IMR-90 (cell line): ENCODE results near the gene LZTS3. TPM values are rescaled to one million over a fixed set of nuclear protein-coding genes. Genes with fewer than 3 reads are reported as not detected.

Source experiments
- ATAC-seq: fragments of 200-7000 bp; cut with Tn5 transposase; 2 replicates; pipeline ENCODE4 v1.9.1; 2020; ENCODE audit warnings: low read depth, mild to moderate bottlenecking, moderate library complexity
- BruUV-seq: library from RNA; stranded (reverse); fragments of 400-500 nt; replicated peaks from 2 replicates; lab custom pipeline; 2021; lab: Mats Ljungman, UMichigan
- CTCF ChIA-PET: fragments of 300-600 bp; formaldehyde crosslinking; extraction: SDS; loops from one replicate; lab custom pipeline; 2021; ENCODE audit warnings: antibody characterized with exemption; lab: Yijun Ruan, JAX
- POLR2A ChIA-PET: fragments of 300-600 bp; sonication (Branson Sonifier 250); formaldehyde crosslinking; loops from one replicate; lab custom pipeline; 2022; ENCODE audit warnings: antibody characterized with exemption; ENCODE audit not compliant: unreplicated experiment; lab: Charles Lee
- DNase-seq: peaks from one replicate; pipeline ENCODE4 v3.0.0; 2013
- H2AFZ ChIP-seq: replicated peaks from 2 replicates; pipeline ENCODE3; 2013; ENCODE audit warnings: low read length, mild to moderate bottlenecking; ENCODE audit not compliant: poor library complexity
- H2AK5ac ChIP-seq: 2 replicates; pipeline ENCODE4 v1.6.1; 2013; ENCODE audit warnings: low read depth, low read length, inconsistent platforms
- H2AK9ac ChIP-seq: replicated peaks from 2 replicates; pipeline ENCODE3; 2013; ENCODE audit warnings: mild to moderate bottlenecking, low read depth, low read length, moderate library complexity; ENCODE audit not compliant: poor library complexity
- H2BK120ac ChIP-seq: 2 replicates; pipeline ENCODE4 v1.6.1; 2013; ENCODE audit warnings: low read depth, low read length, inconsistent platforms
- H2BK15ac ChIP-seq: 3 replicates; pipeline ENCODE4 v1.6.1; 2013; ENCODE audit warnings: low read depth, low read length, inconsistent platforms
- H2BK20ac ChIP-seq: 2 replicates; pipeline ENCODE4 v1.6.1; 2013; ENCODE audit warnings: low read depth, mild to moderate bottlenecking, inconsistent platforms, low read length, moderate library complexity
- H2BK5ac ChIP-seq: 2 replicates; pipeline ENCODE4 v1.6.1; 2013; ENCODE audit warnings: mild to moderate bottlenecking, low read depth, low read length, inconsistent platforms; ENCODE audit not compliant: poor library complexity, severe bottlenecking
- H3K14ac ChIP-seq: replicated peaks from 2 replicates; pipeline ENCODE4 v1.6.1; 2013; ENCODE audit warnings: low read depth, low read length, inconsistent platforms
- H3K18ac ChIP-seq: 2 replicates; pipeline ENCODE4 v1.6.1; 2013; ENCODE audit warnings: low read depth, low read length, control low read depth
- H3K23ac ChIP-seq: 2 replicates; pipeline ENCODE4 v1.6.1; 2013; ENCODE audit warnings: low read depth, low read length, inconsistent platforms
- H3K27ac ChIP-seq: 2 replicates; pipeline ENCODE4 v1.5.1; 2013; ENCODE audit warnings: mild to moderate bottlenecking, control low read depth, low read length; ENCODE audit not compliant: insufficient read depth
- H3K27me3 ChIP-seq: 2 replicates; pipeline ENCODE4 v1.6.1; 2013; ENCODE audit warnings: low read length; ENCODE audit not compliant: control insufficient read depth, insufficient read depth
- H3K36me3 ChIP-seq: 2 replicates; pipeline ENCODE4 v1.6.1; 2013; ENCODE audit warnings: low read length, mixed read lengths; ENCODE audit not compliant: control insufficient read depth, insufficient read depth
- H3K4ac ChIP-seq: 2 replicates; pipeline ENCODE4 v1.6.1; 2013; ENCODE audit warnings: low read depth, low read length, inconsistent platforms
- H3K4me1 ChIP-seq: 2 replicates; pipeline ENCODE4 v1.6.1; 2013; ENCODE audit warnings: low read length, mixed read lengths; ENCODE audit not compliant: control insufficient read depth, insufficient read depth
- H3K4me2 ChIP-seq: 2 replicates; pipeline ENCODE4 v1.6.1; 2013; ENCODE audit warnings: low read depth, mild to moderate bottlenecking, control low read depth, low read length, moderate library complexity
- H3K4me3 ChIP-seq: 2 replicates; pipeline ENCODE4 v1.5.1; 2013; ENCODE audit warnings: low read depth, mild to moderate bottlenecking, control low read depth, low read length, moderate library complexity; ENCODE audit not compliant: insufficient read depth
- H3K56ac ChIP-seq: 2 replicates; pipeline ENCODE4 v1.6.1; 2013; ENCODE audit warnings: low read length, inconsistent platforms; ENCODE audit not compliant: insufficient read depth; ENCODE audit errors: extremely low read depth
- H3K79me1 ChIP-seq, 2 experiments: 2 replicates each; pipeline ENCODE4 v1.6.1; 2013; ENCODE audit warnings: low read length in 2 of 2, inconsistent platforms in 1 of 2, low read depth in 1 of 2
- H3K9ac ChIP-seq: 2 replicates; pipeline ENCODE4 v1.6.1; 2013; ENCODE audit warnings: low read depth, low read length, control low read depth
- H3K9me1 ChIP-seq: 2 replicates; pipeline ENCODE4 v1.6.1; 2013; ENCODE audit warnings: low read length, inconsistent platforms; ENCODE audit not compliant: insufficient read depth
- H3K9me3 ChIP-seq: 2 replicates; pipeline ENCODE4 v1.6.1; 2013; ENCODE audit warnings: low read length; ENCODE audit not compliant: control insufficient read depth, insufficient read depth
- H4K20me1 ChIP-seq: 2 replicates; pipeline ENCODE4 v1.6.1; 2013; ENCODE audit warnings: low read length, inconsistent platforms; ENCODE audit not compliant: insufficient read depth
- H4K5ac ChIP-seq: 2 replicates; pipeline ENCODE4 v1.6.1; 2013; ENCODE audit warnings: mild to moderate bottlenecking, low read depth, low read length, control low read depth
- H4K8ac ChIP-seq, 2 experiments: 2 replicates each; pipeline ENCODE4 v1.6.1; 2013; ENCODE audit warnings: low read depth in 2 of 2, low read length in 2 of 2, control low read depth in 1 of 2, inconsistent platforms in 1 of 2
- H4K91ac ChIP-seq: 2 replicates; pipeline ENCODE4 v1.6.1; 2013; ENCODE audit warnings: low read depth, low read length, inconsistent platforms; ENCODE audit not compliant: insufficient read depth
- BHLHE40 ChIP-seq: fragments of 150-350 bp; IDR thresholded peaks from 2 replicates; pipeline ENCODE4 v1.6.1; 2016; ENCODE audit warnings: mild to moderate bottlenecking, low read depth, low read length
- CEBPB ChIP-seq: IDR thresholded peaks from 2 replicates; pipeline ENCODE4 v1.6.1; 2012; ENCODE audit warnings: low read depth, low read length, improper control_type of control experiment
- CHD1 ChIP-seq: IDR thresholded peaks from 2 replicates; pipeline ENCODE4 v1.6.1; 2012; ENCODE audit warnings: low read depth, low read length, improper control_type of control experiment
- FOS ChIP-seq: fragments of 150-350 bp; IDR thresholded peaks from 2 replicates; pipeline ENCODE4 v1.6.1; 2016; ENCODE audit warnings: low read depth, low read length
- MAFK ChIP-seq: IDR thresholded peaks from 2 replicates; pipeline ENCODE4 v1.6.1; 2012; ENCODE audit warnings: low read depth, low read length, improper control_type of control experiment
- MAZ ChIP-seq: IDR thresholded peaks from 2 replicates; pipeline ENCODE4 v1.6.1; 2012; ENCODE audit warnings: low read depth, mild to moderate bottlenecking, low read length, improper control_type of control experiment, moderate library complexity, borderline replicate concordance
- MXI1 ChIP-seq: IDR thresholded peaks from 2 replicates; pipeline ENCODE4 v1.6.1; 2012; ENCODE audit warnings: low read depth, mild to moderate bottlenecking, low read length, moderate library complexity, borderline replicate concordance
- NFE2L2 ChIP-seq: fragments of 150-350 bp; IDR thresholded peaks from 2 replicates; pipeline ENCODE4 v1.6.1; 2016; ENCODE audit warnings: low read depth, mild to moderate bottlenecking, low read length
- RAD21 ChIP-seq: IDR thresholded peaks from 2 replicates; pipeline ENCODE4 v1.6.1; 2012; ENCODE audit warnings: low read length, improper control_type of control experiment
- RCOR1 ChIP-seq: IDR thresholded peaks from 2 replicates; pipeline ENCODE4 v1.6.1; 2012; ENCODE audit warnings: mild to moderate bottlenecking, low read length, improper control_type of control experiment; ENCODE audit not compliant: insufficient replicate concordance
- RFX5 ChIP-seq: IDR thresholded peaks from 2 replicates; pipeline ENCODE4 v1.8.0; 2012; ENCODE audit warnings: low read depth, mild to moderate bottlenecking, low read length, moderate library complexity
- SMC3 ChIP-seq: fragments of 150-350 bp; IDR thresholded peaks from 2 replicates; pipeline ENCODE4 v1.6.1; 2016; ENCODE audit warnings: low read depth, mild to moderate bottlenecking, antibody characterized with exemption, low read length, moderate library complexity
- WGBS, 2 experiments: methylation state at CpG; one replicate each; pipeline versions ENCODE4 v1.1.5 to v1.1.7; 2013; ENCODE audit warnings: missing lambda C conversion rate in 2 of 2; ENCODE audit not compliant: insufficient read length in 1 of 2; ENCODE audit errors: extremely low coverage in 2 of 2; 5-methylcytosine and 5-hydroxymethylcytosine counted together
- dilution Hi-C: fragments of 300-500 bp; cut with HindIII; formaldehyde crosslinking; loops from one replicate; pipeline ENCODE4 v1.14.3; 2018; ENCODE audit warnings: low sequenced_read_pairs; ENCODE audit not compliant: unreplicated experiment
- in situ Hi-C: fragments of 300-500 bp; cut with MboI; formaldehyde crosslinking; loops from 3 replicates; pipeline ENCODE4 v1.14.3; 2019; ENCODE audit warnings: low sequenced_read_pairs, inconsistent platforms, mixed read lengths
- intact Hi-C: fragments of 100-400 bp; cut with micrococcal nuclease; formaldehyde crosslinking; loops from 2 replicates; pipeline ENCODE4 v1.10.0; 2022
- polyA plus RNA-seq, 3 experiments: library from polyadenylated mRNA; depleted of rRNA; stranded (reverse); fragments of >200 nt; gene quantifications; 2 replicates each; pipeline ENCODE4 v1.2.3, GENCODE V29; 2012; ENCODE audit warnings: low replicate concordance in 1 of 3
- total RNA-seq: library from RNA; depleted of rRNA; stranded (reverse); fragments of >200 nt; gene quantifications from 2 replicates; pipeline ENCODE4 v1.2.3, GENCODE V29; 2012
- TF ChIP-seq, protein P1 (sequence below): fragments of 150-350 bp; IDR thresholded peaks from 2 replicates; pipeline ENCODE4 v1.6.1; 2017; ENCODE audit warnings: mild to moderate bottlenecking, antibody characterized with exemption, low read length, low read depth
- TF ChIP-seq, protein P2 (sequence below): fragments of 150-350 bp; IDR thresholded peaks from 2 replicates; pipeline ENCODE4 v1.6.1; 2016; ENCODE audit warnings: low read depth, mild to moderate bottlenecking, low read length, moderate library complexity, borderline replicate concordance
- TF ChIP-seq, protein P3 (sequence below): conservative IDR thresholded peaks from 2 replicates; pipeline ENCODE4 v1.5.1; 2012; ENCODE audit warnings: mild to moderate bottlenecking, low read depth, low read length, improper control_type of control experiment

Gene LZTS3
- total and polyA plus RNA-seq, 2 of the 4 experiments (the other 2 are of a cell fraction) = 1.4 to 3.2 TPM

DNA sequence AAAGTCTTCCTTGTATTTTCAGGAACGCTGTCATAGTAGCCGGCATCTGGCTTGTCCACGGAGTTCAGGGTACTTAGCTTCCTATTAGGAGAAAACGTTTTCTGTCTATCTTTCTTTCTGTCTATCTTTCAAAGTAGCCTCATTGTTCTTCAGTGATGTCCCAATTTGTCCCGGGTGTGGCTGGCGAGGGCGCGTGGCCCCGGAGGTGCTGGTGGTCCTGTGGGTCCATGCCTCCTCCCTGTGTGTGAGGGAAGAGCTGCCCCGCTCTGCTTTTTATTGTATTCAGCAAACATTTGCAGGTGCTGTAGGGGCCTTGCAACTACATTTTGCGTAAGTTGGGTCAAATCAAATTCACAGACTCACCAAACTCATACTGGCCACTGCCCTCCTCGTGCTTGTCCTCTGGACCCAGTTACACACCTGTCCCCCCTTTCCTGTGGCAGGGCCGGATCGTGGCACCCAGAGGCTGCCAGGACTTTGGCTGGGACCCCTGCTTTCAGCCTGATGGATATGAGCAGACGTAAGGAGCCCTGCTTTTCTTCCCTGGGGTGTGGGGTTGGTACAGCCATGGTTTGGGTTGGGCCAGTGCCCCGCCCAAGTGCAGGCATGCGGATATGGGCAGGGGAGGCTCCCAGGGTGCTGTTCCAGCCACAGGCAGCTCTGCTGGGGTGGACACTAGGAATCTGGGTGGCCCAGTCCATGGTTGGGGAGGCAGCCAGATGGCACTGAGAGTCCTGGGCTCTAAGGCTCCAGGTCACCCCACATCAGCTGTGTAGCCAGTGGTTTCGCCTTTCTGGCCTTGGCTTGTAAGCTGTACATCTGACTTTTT is 48.3 kb upstream of the LZTS3 start:
- Histone ChIP-seq H2AK9ac (no peak overlapping the region), H3K36me3 (peaks cover 25% of the 10 kb centered on the region), H4K91ac (no peak overlapping the region), H3K9me3 (no peaks in the 10 kb centered on the region), H4K5ac (no peak overlapping the region), H2AFZ (no peak overlapping the region), H3K79me1 (peaks cover 0 to 7% of the 10 kb centered on the region in 2 experiments; a peak in 2 of 4 replicates), H3K14ac (no peak overlapping the region), H4K20me1 (peaks cover 8% of the 10 kb centered on the region), H2BK20ac (no peak overlapping the region), H3K56ac (no peak overlapping the region), H3K27me3 (no peaks in the 10 kb centered on the region), H3K23ac (no peak overlapping the region), H2BK15ac (no peak overlapping the region), H3K9ac (no peak overlapping the region), H4K8ac (no peak overlapping the region), H2BK120ac (no peak overlapping the region), H3K27ac (no peak overlapping the region), H2AK5ac (no peak overlapping the region), H3K18ac (no peak overlapping the region), H3K4ac (no peak overlapping the region), H2BK5ac (no peak overlapping the region), H3K4me1 (no peaks in the 10 kb centered on the region), H3K4me2 (no peak overlapping the region), H3K4me3 (no peak overlapping the region), H3K9me1 (no peaks in the 10 kb centered on the region)
- ChIA-PET CTCF (no interaction called here), POLR2A (no interaction called here)
- dilution Hi-C loops = no loop called here
- ATAC-seq = no peak
- in situ Hi-C loops = no loop called here
- no peak for DNase-seq
- WGBS, 2 experiments = 100% methylated on average over 2 of the region's 18 CpGs; no CpG with 5 or more reads in 1 of the 2 experiments
- intact Hi-C loops = no loop called here
- BruUV-seq = TSS peak; percentile 38
- TF ChIP-seq RCOR1 (no peak), BHLHE40 (no peak), NFE2L2 (no peak), RFX5 (no peak), MAFK (no peak), MAZ (no peak), CHD1 (no peak), CEBPB (no peak), SMC3 (no peak), RAD21 (no peak), MXI1 (no peak), FOS (no peak)
- TF ChIP-seq, protein P1, sequence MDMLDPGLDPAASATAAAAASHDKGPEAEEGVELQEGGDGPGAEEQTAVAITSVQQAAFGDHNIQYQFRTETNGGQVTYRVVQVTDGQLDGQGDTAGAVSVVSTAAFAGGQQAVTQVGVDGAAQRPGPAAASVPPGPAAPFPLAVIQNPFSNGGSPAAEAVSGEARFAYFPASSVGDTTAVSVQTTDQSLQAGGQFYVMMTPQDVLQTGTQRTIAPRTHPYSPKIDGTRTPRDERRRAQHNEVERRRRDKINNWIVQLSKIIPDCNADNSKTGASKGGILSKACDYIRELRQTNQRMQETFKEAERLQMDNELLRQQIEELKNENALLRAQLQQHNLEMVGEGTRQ = no peak
- TF ChIP-seq, protein P2, sequence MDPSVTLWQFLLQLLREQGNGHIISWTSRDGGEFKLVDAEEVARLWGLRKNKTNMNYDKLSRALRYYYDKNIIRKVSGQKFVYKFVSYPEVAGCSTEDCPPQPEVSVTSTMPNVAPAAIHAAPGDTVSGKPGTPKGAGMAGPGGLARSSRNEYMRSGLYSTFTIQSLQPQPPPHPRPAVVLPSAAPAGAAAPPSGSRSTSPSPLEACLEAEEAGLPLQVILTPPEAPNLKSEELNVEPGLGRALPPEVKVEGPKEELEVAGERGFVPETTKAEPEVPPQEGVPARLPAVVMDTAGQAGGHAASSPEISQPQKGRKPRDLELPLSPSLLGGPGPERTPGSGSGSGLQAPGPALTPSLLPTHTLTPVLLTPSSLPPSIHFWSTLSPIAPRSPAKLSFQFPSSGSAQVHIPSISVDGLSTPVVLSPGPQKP = no peak
- TF ChIP-seq, protein P3, sequence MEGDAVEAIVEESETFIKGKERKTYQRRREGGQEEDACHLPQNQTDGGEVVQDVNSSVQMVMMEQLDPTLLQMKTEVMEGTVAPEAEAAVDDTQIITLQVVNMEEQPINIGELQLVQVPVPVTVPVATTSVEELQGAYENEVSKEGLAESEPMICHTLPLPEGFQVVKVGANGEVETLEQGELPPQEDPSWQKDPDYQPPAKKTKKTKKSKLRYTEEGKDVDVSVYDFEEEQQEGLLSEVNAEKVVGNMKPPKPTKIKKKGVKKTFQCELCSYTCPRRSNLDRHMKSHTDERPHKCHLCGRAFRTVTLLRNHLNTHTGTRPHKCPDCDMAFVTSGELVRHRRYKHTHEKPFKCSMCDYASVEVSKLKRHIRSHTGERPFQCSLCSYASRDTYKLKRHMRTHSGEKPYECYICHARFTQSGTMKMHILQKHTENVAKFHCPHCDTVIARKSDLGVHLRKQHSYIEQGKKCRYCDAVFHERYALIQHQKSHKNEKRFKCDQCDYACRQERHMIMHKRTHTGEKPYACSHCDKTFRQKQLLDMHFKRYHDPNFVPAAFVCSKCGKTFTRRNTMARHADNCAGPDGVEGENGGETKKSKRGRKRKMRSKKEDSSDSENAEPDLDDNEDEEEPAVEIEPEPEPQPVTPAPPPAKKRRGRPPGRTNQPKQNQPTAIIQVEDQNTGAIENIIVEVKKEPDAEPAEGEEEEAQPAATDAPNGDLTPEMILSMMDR = no peak
